ENCODE measurements around the gene DLGAP4.

Gene DLGAP4

DNA sequence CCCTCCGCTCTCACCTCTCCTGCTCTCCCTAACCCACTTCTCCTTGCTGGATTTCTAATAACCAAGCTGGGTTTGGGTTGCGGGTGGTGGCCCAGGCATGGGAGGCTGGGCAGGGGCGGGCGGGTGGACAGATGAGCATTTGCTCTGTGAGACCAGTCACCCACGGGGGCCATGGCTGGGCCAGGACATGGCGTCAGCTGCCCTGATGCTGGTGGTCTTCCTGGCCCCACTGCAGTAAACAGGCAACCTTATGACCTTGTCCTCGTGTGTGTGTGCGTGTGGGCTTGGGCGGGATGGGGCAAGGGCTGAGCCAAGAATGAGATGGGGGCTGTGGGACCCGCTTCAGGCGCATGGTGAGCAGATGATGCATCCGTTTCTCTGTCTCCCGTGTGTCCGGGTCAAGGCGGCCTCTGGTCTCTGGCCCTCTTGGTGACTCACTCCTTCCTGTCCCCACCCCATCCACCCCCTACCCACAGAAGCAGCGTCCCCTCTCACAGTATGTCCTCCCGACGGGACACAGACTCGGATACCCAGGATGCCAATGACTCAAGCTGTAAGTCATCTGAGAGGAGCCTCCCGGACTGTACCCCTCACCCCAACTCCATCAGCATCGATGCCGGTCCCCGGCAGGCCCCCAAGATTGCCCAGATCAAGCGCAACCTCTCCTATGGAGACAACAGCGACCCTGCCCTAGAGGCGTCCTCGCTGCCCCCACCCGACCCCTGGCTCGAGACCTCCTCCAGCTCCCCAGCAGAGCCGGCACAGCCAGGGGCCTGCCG lies 193.8 kb downstream of the DLGAP4 start:
- H3K4me3 ChIP-seq (ENCODE audit: low read depth, low read length) = no peak overlapping the region
- TF ChIP-seq, protein P1, sequence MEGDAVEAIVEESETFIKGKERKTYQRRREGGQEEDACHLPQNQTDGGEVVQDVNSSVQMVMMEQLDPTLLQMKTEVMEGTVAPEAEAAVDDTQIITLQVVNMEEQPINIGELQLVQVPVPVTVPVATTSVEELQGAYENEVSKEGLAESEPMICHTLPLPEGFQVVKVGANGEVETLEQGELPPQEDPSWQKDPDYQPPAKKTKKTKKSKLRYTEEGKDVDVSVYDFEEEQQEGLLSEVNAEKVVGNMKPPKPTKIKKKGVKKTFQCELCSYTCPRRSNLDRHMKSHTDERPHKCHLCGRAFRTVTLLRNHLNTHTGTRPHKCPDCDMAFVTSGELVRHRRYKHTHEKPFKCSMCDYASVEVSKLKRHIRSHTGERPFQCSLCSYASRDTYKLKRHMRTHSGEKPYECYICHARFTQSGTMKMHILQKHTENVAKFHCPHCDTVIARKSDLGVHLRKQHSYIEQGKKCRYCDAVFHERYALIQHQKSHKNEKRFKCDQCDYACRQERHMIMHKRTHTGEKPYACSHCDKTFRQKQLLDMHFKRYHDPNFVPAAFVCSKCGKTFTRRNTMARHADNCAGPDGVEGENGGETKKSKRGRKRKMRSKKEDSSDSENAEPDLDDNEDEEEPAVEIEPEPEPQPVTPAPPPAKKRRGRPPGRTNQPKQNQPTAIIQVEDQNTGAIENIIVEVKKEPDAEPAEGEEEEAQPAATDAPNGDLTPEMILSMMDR (IDR thresholded peaks at IDR 0.05; ENCODE audit: low read depth, low read length) = no peak

DNA sequence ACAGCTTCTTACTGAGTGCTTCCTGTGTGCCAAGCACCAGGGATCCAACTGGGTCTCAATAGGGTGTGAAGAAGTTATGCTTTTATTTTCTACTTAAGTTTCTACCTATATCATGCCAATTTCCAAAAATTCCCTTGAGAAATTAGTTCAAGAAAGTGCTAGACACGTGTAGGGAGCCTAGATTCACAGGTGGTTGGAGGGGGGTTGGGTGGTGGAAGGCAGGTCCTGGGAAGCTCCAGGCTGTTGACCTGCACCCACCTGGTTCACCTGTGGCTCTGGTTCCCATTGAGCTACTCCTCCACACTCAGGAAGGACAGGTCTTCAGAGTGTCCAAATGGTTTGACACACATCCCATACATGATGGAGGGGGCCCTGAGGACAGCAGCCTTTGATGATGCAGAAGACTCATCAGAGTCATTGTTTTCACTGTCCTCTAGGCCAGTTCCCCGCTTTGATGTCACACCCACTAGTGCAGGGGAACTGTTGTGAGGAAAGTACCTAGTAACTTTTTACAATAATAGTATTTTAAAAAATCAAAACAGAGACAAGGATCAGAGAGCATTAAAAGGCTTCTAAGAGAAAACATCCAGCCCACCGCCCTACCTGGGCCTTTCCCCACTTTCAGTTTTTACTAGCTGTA lies 195.3 kb downstream of the DLGAP4 start:
- TF ChIP-seq, protein P1 (IDR thresholded peaks at IDR 0.05; ENCODE audit: low read depth, low read length) = no peak
- H3K4me3 ChIP-seq (ENCODE audit: low read depth, low read length) = no peak overlapping the region

DNA sequence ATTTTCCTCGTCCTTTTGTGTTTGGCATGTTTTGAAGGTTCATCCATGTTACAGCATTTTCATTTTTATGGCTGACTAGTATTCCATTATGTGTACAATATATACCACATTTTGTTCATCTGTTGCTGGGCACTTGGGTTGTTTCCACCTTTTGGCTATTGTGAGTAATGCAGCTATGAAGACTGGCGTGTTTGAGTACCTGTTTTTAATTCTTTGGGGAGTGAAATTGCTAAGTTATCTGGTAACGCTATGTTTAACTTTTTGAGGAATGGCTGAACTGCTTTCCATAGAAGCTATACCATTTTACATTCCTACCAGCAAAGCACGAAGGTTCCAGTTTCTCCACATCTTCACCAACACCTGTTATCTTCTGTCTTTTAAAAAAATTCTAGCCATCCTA lies 198.2 kb downstream of the DLGAP4 start:
- TF ChIP-seq, protein P1 (IDR thresholded peaks at IDR 0.05; ENCODE audit: low read depth, low read length) = no peak
- H3K4me3 ChIP-seq (ENCODE audit: low read depth, low read length) = no peak overlapping the region

DNA sequence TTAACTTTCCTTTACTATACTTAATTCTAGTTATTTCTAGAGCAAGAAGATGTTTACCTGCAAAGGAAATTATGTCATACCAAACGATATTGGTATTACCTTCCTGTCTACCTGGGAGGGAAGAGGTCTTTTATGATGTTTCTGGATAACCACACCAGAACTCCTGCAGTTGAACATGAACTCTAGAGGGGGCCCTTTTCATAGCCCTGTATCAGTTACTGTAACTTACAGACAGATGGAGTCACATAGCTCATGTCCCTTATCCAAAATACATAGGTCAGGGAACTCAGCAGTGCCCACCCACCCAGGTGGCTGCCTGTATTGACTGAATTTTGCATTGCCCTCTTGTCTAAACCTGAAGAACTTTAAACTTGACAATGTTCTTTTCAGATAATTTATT lies 200.1 kb downstream of the DLGAP4 start:
- TF ChIP-seq, protein P1 (IDR thresholded peaks at IDR 0.05; ENCODE audit: low read depth, low read length) = no peak
- H3K4me3 ChIP-seq (ENCODE audit: low read depth, low read length) = no peak overlapping the region

DNA sequence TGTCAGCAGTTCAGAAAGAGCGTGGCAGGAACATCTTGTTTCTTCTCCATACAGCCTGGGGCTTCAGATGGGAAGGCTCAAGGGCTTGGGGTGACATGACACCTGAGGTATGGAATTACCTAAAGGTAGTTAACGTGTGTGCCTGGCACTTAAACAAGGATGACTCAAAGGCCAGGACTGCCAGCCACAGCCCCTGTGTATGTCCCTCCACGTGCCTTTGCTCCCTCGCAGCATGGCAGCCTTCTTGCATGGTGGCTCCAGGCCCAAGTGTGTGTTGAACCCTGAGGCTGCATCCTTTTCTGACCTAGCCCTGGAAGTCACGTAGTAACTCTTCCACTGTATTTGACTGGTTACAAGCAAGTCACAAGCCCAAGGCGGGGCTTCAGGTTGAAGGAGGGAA lies 201.6 kb downstream of the DLGAP4 start:
- H3K4me3 ChIP-seq (ENCODE audit: low read depth, low read length) = no peak overlapping the region
- TF ChIP-seq, protein P1 (IDR thresholded peaks at IDR 0.05; ENCODE audit: low read depth, low read length) = no peak

DNA sequence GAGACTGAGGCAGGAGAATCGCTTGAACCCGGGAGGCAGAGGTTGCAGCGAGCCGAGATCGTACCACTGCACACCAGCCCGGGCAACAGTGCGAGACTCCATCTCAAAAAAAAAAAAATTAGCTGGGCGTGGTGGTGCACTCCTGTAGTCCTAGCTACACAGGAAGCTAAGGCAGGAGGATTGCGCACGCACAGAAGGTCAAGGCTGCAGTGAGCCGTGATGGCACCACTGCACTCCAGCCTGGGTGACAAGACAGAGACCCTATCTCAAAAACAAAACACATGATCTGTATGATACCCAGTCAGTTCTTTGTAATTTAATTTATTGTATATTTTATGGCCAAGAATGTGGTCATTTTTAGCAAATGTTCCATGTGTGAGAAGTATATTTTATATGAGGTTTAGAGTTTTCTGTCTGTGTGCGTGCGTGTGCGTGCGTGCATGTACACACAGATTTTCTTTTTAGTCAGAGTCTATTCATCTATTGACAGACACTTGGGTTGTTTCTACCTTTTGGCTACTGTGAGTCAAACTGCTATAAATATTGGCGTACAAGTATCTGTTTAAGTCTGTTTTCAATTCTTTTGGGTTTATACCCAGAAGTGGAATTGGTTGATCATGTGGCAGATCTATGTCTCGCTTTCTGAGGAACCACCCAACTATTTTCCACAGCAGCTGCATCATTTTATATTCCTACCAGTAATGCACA lies 213.0 kb downstream of the DLGAP4 start:
- TF ChIP-seq, protein P1 (IDR thresholded peaks at IDR 0.05; ENCODE audit: low read depth, low read length) = no peak

DNA sequence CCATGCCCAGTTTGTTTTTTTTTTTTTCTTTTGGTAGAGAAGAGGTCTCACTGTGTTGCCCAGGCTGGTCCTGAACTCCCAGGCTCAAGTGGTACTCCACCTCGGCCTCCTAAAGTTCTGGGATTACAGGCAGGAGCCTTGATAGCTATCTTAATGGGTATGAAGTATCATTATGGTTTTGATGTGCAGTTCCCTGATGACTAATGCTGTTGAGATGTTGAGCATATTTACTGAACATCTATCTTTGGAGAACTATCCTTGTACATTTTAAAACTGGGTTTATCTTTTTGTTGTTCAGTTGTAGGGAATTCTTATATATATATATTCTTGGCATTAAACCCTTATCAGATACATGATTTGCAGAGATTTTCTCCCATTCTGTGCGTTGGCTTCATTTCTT lies 213.8 kb downstream of the DLGAP4 start:
- no peak overlapping the region for H3K4me3 ChIP-seq (ENCODE audit: low read depth, low read length)
- TF ChIP-seq, protein P1 (IDR thresholded peaks at IDR 0.05; ENCODE audit: low read depth, low read length) = no peak

More for the DNA sequence above, 213.0 kb downstream of the DLGAP4 start:
- H3K4me3 ChIP-seq (ENCODE audit: low read depth, low read length) = no peak overlapping the region

Data from WI38 (cell line).